Mesenchymal stem cell (in vitro differentiated cells and primary cell): Measurements from ENCODE around the gene ARL6IP1.
"Not testable (repeated sequence)": the region's sequence is repeated elsewhere in the genome, so short reads cannot be mapped to it uniquely, and the experiment has no call there.

ENCODE experiments used
- DNase-seq: peaks from one replicate; pipeline ENCODE4 v3.0.0-alpha.2; 2013
- H2AFZ ChIP-seq: one replicate; pipeline ENCODE4 v1.6.1; 2013; ENCODE audit warnings: low read depth, mild to moderate bottlenecking, control low read depth, inconsistent platforms, low read length, moderate library complexity
- H2AK5ac ChIP-seq: 2 replicates; pipeline ENCODE4 v1.6.1; 2013; ENCODE audit warnings: low read length, moderate library complexity, mild to moderate bottlenecking, inconsistent platforms; ENCODE audit not compliant: severe bottlenecking
- H2BK120ac ChIP-seq: one replicate; pipeline ENCODE4 v1.6.1; 2013; ENCODE audit warnings: low read depth, mild to moderate bottlenecking, inconsistent platforms, low read length, moderate library complexity
- H2BK12ac ChIP-seq, 2 experiments: one replicate each; pipeline ENCODE4 v1.6.1; 2013; ENCODE audit warnings: inconsistent platforms in 2 of 2, low read length in 2 of 2, mild to moderate bottlenecking in 2 of 2, moderate library complexity in 2 of 2, control low read depth in 1 of 2
- H2BK15ac ChIP-seq: one replicate; pipeline ENCODE4 v1.6.1; 2013; ENCODE audit warnings: mild to moderate bottlenecking, low read depth, inconsistent platforms; ENCODE audit not compliant: poor library complexity, severe bottlenecking
- H2BK5ac ChIP-seq: 2 replicates; pipeline ENCODE4 v1.6.1; 2013; ENCODE audit warnings: low read depth, mild to moderate bottlenecking, low read length, control low read depth, inconsistent platforms; ENCODE audit not compliant: poor library complexity, severe bottlenecking
- H3K14ac ChIP-seq, 2 experiments: one replicate each; pipeline ENCODE4 v1.6.1; 2013; ENCODE audit warnings: inconsistent platforms in 2 of 2, low read length in 2 of 2, control low read depth in 1 of 2, mild to moderate bottlenecking in 1 of 2, moderate library complexity in 1 of 2
- H3K18ac ChIP-seq, 2 experiments: one replicate each; pipeline ENCODE4 v1.6.1; 2013; ENCODE audit warnings: inconsistent platforms in 2 of 2, low read length in 2 of 2, control low read depth in 1 of 2, low read depth in 1 of 2, mild to moderate bottlenecking in 1 of 2
- H3K23ac ChIP-seq, 2 experiments: one replicate each; pipeline ENCODE4 v1.6.1; 2013; ENCODE audit warnings: inconsistent platforms in 2 of 2, low read length in 2 of 2, mild to moderate bottlenecking in 2 of 2, moderate library complexity in 2 of 2, control low read depth in 1 of 2
- H3K27ac ChIP-seq: 2 replicates; pipeline ENCODE4 v1.5.1; 2013; ENCODE audit warnings: mild to moderate bottlenecking, moderate library complexity, low read length, control low read depth, inconsistent platforms; ENCODE audit not compliant: poor library complexity, severe bottlenecking
- H3K27me3 ChIP-seq, 2 experiments: 2 replicates each; pipeline versions ENCODE4 v1.6.1 to v1.7.0; 2013; ENCODE audit warnings: low read length in 2 of 2, mild to moderate bottlenecking in 2 of 2, moderate library complexity in 2 of 2, control low read depth in 1 of 2, inconsistent platforms in 1 of 2; ENCODE audit not compliant: control insufficient read depth in 1 of 2, insufficient read depth in 1 of 2
- H3K36me3 ChIP-seq, 2 experiments: 2 replicates each; pipeline versions ENCODE4 v1.6.1 to v1.7.0; 2013; ENCODE audit warnings: low read length in 2 of 2, control low read depth in 1 of 2, inconsistent platforms in 1 of 2, low read depth in 1 of 2, mild to moderate bottlenecking in 1 of 2; ENCODE audit not compliant: insufficient read depth in 2 of 2, control insufficient read depth in 1 of 2
- H3K4ac ChIP-seq, 2 experiments: one replicate each; pipeline ENCODE4 v1.6.1; 2013; ENCODE audit warnings: inconsistent platforms in 2 of 2, low read length in 2 of 2, mild to moderate bottlenecking in 2 of 2, moderate library complexity in 2 of 2, control low read depth in 1 of 2, low read depth in 1 of 2
- H3K4me1 ChIP-seq: 2 replicates; pipeline ENCODE4 v1.6.1; 2013; ENCODE audit warnings: low read depth, low read length, control low read depth; ENCODE audit not compliant: control insufficient read depth, insufficient read depth
- H3K4me2 ChIP-seq: 2 replicates; pipeline ENCODE4 v1.6.1; 2013; ENCODE audit warnings: low read length, mild to moderate bottlenecking, inconsistent platforms; ENCODE audit not compliant: poor library complexity, severe bottlenecking
- H3K4me3 ChIP-seq, 2 experiments: 2 replicates each; pipeline versions ENCODE4 v1.5.1 to v1.7.0; 2013; ENCODE audit warnings: low read length in 2 of 2, mild to moderate bottlenecking in 2 of 2, control low read depth in 1 of 2, low read depth in 1 of 2; ENCODE audit not compliant: insufficient read depth in 1 of 2
- H3K79me1 ChIP-seq: replicated peaks from 2 replicates; pipeline ENCODE4 v1.6.1; 2013; ENCODE audit warnings: mild to moderate bottlenecking, control low read depth, low read length, inconsistent platforms; ENCODE audit not compliant: poor library complexity, severe bottlenecking
- H3K9ac ChIP-seq: 2 replicates; pipeline ENCODE4 v1.7.0; 2013; ENCODE audit warnings: mild to moderate bottlenecking, low read length, moderate library complexity
- H3K9me3 ChIP-seq: 2 replicates; pipeline ENCODE4 v1.7.0; 2013; ENCODE audit warnings: mild to moderate bottlenecking, low read length; ENCODE audit not compliant: control insufficient read depth
- H4K8ac ChIP-seq: one replicate; pipeline ENCODE4 v1.6.1; 2013; ENCODE audit warnings: inconsistent platforms, mild to moderate bottlenecking, low read length, moderate library complexity
- H4K91ac ChIP-seq: one replicate; pipeline ENCODE4 v1.6.1; 2013; ENCODE audit warnings: mild to moderate bottlenecking, low read length, inconsistent platforms
- WGBS: methylation state at CpG from one replicate; pipeline ENCODE4 v1.1.7; 2013; ENCODE audit warnings: mixed read lengths; 5-methylcytosine and 5-hydroxymethylcytosine counted together

The ARL6IP1 gene

GRCh38 chr16:18782697-18783429, 18.5 kb downstream of the ARL6IP1 start:
- no peak overlapping the region for H2BK12ac ChIP-seq
- H3K9me3 ChIP-seq: no peaks in the 10 kb centered on the region
- no peak overlapping the region for H4K8ac ChIP-seq
- H2AK5ac ChIP-seq: no peak overlapping the region
- no peak overlapping the region for H2BK15ac ChIP-seq
- H2BK120ac ChIP-seq: no peak overlapping the region
- peaks cover 8% of the 10 kb centered on the region for H3K4me1 ChIP-seq
- peaks cover 47 to 63% of the 10 kb centered on the region in 2 experiments for H3K36me3 ChIP-seq
- no peaks in the 10 kb centered on the region for H3K27me3 ChIP-seq
- H3K27ac ChIP-seq: no peak overlapping the region
- H3K18ac ChIP-seq: no peak overlapping the region
- H3K4me2 ChIP-seq: no peak overlapping the region
- no peak overlapping the region for H2BK5ac ChIP-seq
- H4K91ac ChIP-seq: no peak overlapping the region
- H3K79me1 ChIP-seq: no peaks in the 10 kb centered on the region
- no peak for DNase-seq
- WGBS: 93% methylated on average over 7 of the region's 8 CpGs
- H3K4ac ChIP-seq: no peak overlapping the region
- no peak overlapping the region for H3K9ac ChIP-seq
- no peak overlapping the region for H3K23ac ChIP-seq
- H2AFZ ChIP-seq: no peak overlapping the region
- no peak overlapping the region for H3K14ac ChIP-seq
- H3K4me3 ChIP-seq: no peak overlapping the region

GRCh38 chr16:18781232-18781631, 20.1 kb downstream of the ARL6IP1 start:
- H4K8ac ChIP-seq, H3K4me1 ChIP-seq, H3K27ac ChIP-seq, H3K18ac ChIP-seq, H2BK5ac ChIP-seq, H3K4me3 ChIP-seq, H3K14ac ChIP-seq, H3K9me3 ChIP-seq, H3K4ac ChIP-seq, H2AFZ ChIP-seq, H3K27me3 ChIP-seq, H2BK120ac ChIP-seq, H2BK12ac ChIP-seq, H3K9ac ChIP-seq, H2AK5ac ChIP-seq, H3K23ac ChIP-seq, H4K91ac ChIP-seq, H3K79me1 ChIP-seq, H2BK15ac ChIP-seq, H3K4me2 ChIP-seq, DNase-seq: not testable (repeated sequence)
- 100% methylated on average over 1 of the region's 6 CpGs for WGBS
- peaks cover 38 to 47% of the 10 kb centered on the region in 2 experiments for H3K36me3 ChIP-seq

GRCh38 chr16:18780460-18781026, 20.8 kb downstream of the ARL6IP1 start:
- H3K18ac ChIP-seq, H2BK12ac ChIP-seq, H3K23ac ChIP-seq, H2BK120ac ChIP-seq, H2BK5ac ChIP-seq, H3K9ac ChIP-seq, H3K4me3 ChIP-seq, H3K9me3 ChIP-seq, H2AK5ac ChIP-seq, H2BK15ac ChIP-seq, H3K27ac ChIP-seq, H3K4me2 ChIP-seq, H2AFZ ChIP-seq, H4K91ac ChIP-seq, H4K8ac ChIP-seq, H3K4me1 ChIP-seq, H3K79me1 ChIP-seq, H3K27me3 ChIP-seq, H3K4ac ChIP-seq, H3K14ac ChIP-seq, DNase-seq: not testable (repeated sequence)
- H3K36me3 ChIP-seq: peaks cover 34 to 40% of the 10 kb centered on the region in 2 experiments
- WGBS: 69% methylated on average over 4 of the region's 8 CpGs

GRCh38 chr16:18777664-18778063, 23.7 kb downstream of the ARL6IP1 start:
- H4K8ac ChIP-seq, H3K9ac ChIP-seq, H3K4me2 ChIP-seq, H3K79me1 ChIP-seq, H2AFZ ChIP-seq, H2BK15ac ChIP-seq, H4K91ac ChIP-seq, DNase-seq, H2AK5ac ChIP-seq, H2BK120ac ChIP-seq, H2BK12ac ChIP-seq, H3K9me3 ChIP-seq, H3K4me3 ChIP-seq, H3K14ac ChIP-seq, H2BK5ac ChIP-seq, H3K27ac ChIP-seq, H3K4me1 ChIP-seq, H3K23ac ChIP-seq, H3K4ac ChIP-seq, H3K27me3 ChIP-seq, H3K18ac ChIP-seq: not testable (repeated sequence)
- peaks cover 14 to 15% of the 10 kb centered on the region in 2 experiments for H3K36me3 ChIP-seq
- WGBS: no CpG with 5 or more reads among the region's 1 CpG
